Measurements from ENCODE around the gene ERLIN1. TPM values are rescaled to one million over a fixed set of nuclear protein-coding genes. Genes with fewer than 3 reads are reported as not detected.

ERLIN1 gene
- total RNA-seq, 2 donors from 2014 or later, result 50.0 to 58.4 TPM

- Histone ChIP-seq H3K27ac (no peak overlapping the region), H3K9me3 (no peaks in the 10 kb centered on the region), H3K4me1 (no peaks in the 10 kb centered on the region), H3K27me3 (no peaks in the 10 kb centered on the region), H3K9ac (ENCODE audit: low read depth in 2 of 2, low read length in 2 of 2) (no peak overlapping the region), H3K36me3 (no peaks in the 10 kb centered on the region), H3K4me3 (no peak overlapping the region)
- intact Hi-C loops (cut with DNase I), result no loop called here
- TF ChIP-seq, protein P1, sequence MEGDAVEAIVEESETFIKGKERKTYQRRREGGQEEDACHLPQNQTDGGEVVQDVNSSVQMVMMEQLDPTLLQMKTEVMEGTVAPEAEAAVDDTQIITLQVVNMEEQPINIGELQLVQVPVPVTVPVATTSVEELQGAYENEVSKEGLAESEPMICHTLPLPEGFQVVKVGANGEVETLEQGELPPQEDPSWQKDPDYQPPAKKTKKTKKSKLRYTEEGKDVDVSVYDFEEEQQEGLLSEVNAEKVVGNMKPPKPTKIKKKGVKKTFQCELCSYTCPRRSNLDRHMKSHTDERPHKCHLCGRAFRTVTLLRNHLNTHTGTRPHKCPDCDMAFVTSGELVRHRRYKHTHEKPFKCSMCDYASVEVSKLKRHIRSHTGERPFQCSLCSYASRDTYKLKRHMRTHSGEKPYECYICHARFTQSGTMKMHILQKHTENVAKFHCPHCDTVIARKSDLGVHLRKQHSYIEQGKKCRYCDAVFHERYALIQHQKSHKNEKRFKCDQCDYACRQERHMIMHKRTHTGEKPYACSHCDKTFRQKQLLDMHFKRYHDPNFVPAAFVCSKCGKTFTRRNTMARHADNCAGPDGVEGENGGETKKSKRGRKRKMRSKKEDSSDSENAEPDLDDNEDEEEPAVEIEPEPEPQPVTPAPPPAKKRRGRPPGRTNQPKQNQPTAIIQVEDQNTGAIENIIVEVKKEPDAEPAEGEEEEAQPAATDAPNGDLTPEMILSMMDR (IDR thresholded peaks at IDR 0.05), result no peak
- DNase-seq, result no peak
Measured at GRCh38 chr10:100124097-100124496, 61.7 kb downstream of the ERLIN1 start.

DNA sequence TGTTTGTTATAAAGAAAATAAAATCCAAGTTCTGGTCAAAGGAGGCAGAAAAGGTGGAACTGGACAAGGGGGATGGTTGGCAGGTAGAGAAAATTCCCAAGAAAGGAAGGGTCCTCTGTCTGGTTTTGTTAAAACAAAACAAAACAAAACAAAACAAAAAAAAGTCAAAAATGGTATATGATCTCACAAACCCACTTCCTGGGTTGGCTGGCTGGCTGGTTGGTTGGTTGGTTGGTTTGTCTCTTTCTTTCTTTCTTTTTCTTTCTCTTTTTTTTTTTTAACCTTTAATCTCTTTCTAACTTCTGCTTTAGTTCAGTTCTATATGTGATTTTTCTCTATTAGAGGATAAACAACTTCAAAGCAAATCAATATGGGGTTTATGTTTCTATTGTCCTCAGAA lies 63.0 kb downstream of the ERLIN1 start:
- no peak overlapping the region for H3K4me3 ChIP-seq
- H3K36me3 ChIP-seq, result no peaks in the 10 kb centered on the region
- no peaks in the 10 kb centered on the region for H3K9me3 ChIP-seq
- H3K9ac ChIP-seq (ENCODE audit: low read depth in 2 of 2, low read length in 2 of 2), result no peak overlapping the region
- H3K27ac ChIP-seq, result no peak overlapping the region
- DNase-seq, result no peak
- intact Hi-C loops (cut with DNase I), result no loop called here
- H3K27me3 ChIP-seq, result no peaks in the 10 kb centered on the region
- no peaks in the 10 kb centered on the region for H3K4me1 ChIP-seq
- TF ChIP-seq, protein P1 (IDR thresholded peaks at IDR 0.05), result no peak

DNA sequence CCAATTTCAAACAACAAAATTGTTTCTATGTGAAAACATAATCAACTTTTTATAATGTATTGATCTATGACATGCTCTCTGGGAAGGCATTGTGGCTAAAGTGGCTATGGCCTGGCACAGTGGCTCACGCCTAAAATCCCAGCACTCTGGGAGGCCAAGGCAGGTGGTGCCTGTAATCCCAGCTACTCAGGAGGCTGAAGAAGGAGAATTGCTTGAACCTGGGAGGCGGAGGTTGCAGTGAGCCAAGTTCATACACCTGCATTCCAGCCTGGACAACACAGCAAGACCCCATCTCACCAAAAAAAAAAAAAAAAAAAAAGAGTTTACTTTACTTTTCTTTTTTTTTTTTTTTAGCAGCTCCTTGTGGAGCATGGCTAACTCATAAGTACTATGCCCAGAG lies 65.3 kb downstream of the ERLIN1 start:
- intact Hi-C loops (cut with DNase I), result no loop called here
- H3K9ac ChIP-seq (ENCODE audit: low read depth in 2 of 2, low read length in 2 of 2), result no peak overlapping the region
- no peaks in the 10 kb centered on the region for H3K9me3 ChIP-seq
- H3K4me3 ChIP-seq, result no peak overlapping the region
- no peak overlapping the region for H3K27ac ChIP-seq
- TF ChIP-seq, protein P1 (IDR thresholded peaks at IDR 0.05), result no peak
- no peak for DNase-seq
- no peaks in the 10 kb centered on the region for H3K27me3 ChIP-seq
- no peaks in the 10 kb centered on the region for H3K4me1 ChIP-seq
- no peaks in the 10 kb centered on the region for H3K36me3 ChIP-seq

DNA sequence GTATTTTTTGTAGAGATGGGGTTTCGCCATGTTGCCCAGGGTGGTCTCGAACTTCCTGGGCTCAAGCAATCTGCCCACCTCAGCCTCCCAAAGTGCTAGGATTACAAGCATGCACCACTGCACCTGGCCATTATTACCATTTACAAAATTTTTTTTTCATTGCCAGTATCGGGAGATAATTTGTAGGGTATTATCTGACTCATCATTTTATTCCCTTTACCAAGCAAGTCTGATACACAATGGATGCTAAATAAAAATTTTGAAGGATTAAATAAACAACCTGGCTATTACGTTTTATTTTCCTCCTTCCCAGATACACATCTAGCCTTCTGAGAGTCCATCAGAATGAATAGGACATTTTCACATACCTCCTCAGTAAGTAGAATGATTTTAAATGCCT lies 66.1 kb downstream of the ERLIN1 start:
- no peak for DNase-seq
- TF ChIP-seq, protein P1 (IDR thresholded peaks at IDR 0.05), result no peak
- Histone ChIP-seq H3K36me3 (no peaks in the 10 kb centered on the region), H3K4me1 (no peaks in the 10 kb centered on the region), H3K9ac (ENCODE audit: low read depth in 2 of 2, low read length in 2 of 2) (no peak overlapping the region), H3K9me3 (no peaks in the 10 kb centered on the region), H3K4me3 (no peak overlapping the region), H3K27ac (no peak overlapping the region), H3K27me3 (no peaks in the 10 kb centered on the region)
- intact Hi-C loops (cut with DNase I), result no loop called here

DNA sequence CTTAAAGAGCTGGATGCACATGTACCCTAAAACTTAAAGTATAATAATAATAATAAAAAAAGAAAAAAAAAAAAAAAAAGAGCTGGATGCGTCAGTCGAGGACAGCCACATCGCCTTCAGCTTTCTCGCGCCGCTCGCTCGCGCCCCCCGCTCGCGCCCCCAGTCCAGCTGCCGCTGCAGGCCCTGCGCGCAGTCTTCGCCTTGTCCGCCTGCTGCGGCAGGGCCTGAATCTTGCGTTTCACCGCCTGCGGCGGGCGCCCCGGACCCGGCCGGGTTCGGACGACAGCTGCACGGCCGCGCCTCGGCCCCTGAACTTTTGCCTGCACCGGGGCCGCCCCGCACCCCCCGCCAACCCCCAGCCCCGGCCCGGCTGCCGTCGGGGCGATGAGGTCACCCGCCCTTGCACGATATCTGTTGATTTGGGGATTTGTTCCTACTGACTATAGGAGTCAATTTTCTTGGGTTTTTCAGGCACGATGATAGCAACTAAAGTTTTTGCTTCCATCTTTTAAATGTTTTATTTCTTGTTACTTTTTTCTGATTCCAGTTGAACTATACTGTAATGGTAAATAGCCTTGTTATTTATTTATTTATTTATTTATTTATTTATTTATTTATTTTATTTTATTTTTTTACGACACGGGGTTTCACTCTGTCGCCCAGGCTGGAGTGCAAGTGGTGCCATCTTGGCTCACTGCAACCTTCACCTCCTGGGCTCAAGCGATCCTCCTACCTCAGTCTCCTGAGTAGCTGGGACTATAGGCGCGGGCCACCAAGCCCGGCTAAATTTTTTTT lies 70.7 kb downstream of the ERLIN1 start:
- Histone ChIP-seq H3K4me3 (no peak overlapping the region), H3K9ac (ENCODE audit: low read depth in 2 of 2, low read length in 2 of 2) (no peak overlapping the region), H3K9me3 (no peaks in the 10 kb centered on the region), H3K4me1 (no peaks in the 10 kb centered on the region), H3K27ac (no peak overlapping the region), H3K27me3 (no peaks in the 10 kb centered on the region), H3K36me3 (no peaks in the 10 kb centered on the region)
- TF ChIP-seq, protein P1 (IDR thresholded peaks at IDR 0.05), result no peak
- DNase-seq, result no peak
- intact Hi-C loops (cut with DNase I), result no loop called here
